ENCODE results near the gene OPN3.

GRCh38 chr1:241631674-241632073, 8.5 kb downstream of the OPN3 start:
- no peak for TF ChIP-seq POLR2A (IDR thresholded peaks at IDR 0.05; ENCODE audit: low read depth, low read length)
- TF ChIP-seq CTCF (IDR thresholded peaks at IDR 0.05; ENCODE audit: extremely low read depth in 1 of 2, insufficient read depth in 1 of 2, low read depth in 1 of 2, low read length in 2 of 2): no peak
- TF ChIP-seq MAX (IDR thresholded peaks at IDR 0.05; ENCODE audit: insufficient read depth, insufficient read length): no peak
